Cardiac fibroblast (primary cell): ENCODE results near the gene GARNL3.

ENCODE experiments used
- DNase-seq, 2 donors: peaks; one replicate each; pipeline versions ENCODE4 v3.0.0 to v3.0.0-alpha.2; 2010; ENCODE audit warnings: low read depth in 2 of 2
- H3K4me3 ChIP-seq, 2 donors: replicated peaks in 1 of 2; 1 replicate in 1 of 2; 2 replicates in 1 of 2; pipeline ENCODE4 v1.5.1; 2011; ENCODE audit warnings: low read depth in 2 of 2, low read length in 2 of 2, mild to moderate bottlenecking in 2 of 2, moderate library complexity in 1 of 2
- TF ChIP-seq, protein P1 (sequence below): IDR thresholded peaks from one replicate; pipeline ENCODE4 v1.5.1; 2011; ENCODE audit warnings: low read depth, mild to moderate bottlenecking, low read length, inconsistent platforms

GARNL3 gene

DNA sequence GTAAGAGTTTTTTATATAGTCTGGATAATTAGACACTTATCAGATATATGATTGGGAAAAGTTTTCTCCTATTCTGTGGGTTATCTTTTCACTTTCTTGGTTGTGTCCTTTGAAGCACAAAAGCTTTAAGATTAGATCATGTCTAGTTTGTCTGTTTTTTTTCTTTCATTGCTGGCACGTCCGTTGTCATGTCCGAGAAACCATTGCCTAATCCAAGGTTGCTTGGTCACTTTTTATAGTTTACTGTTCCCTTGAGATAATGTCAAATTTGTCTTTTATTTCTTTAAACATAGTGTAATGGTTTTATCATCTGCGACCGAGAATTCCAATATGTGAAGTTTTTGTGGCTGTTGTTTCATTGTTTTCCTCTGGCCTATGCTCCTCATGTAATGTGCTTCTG lies 28.8 kb downstream of the GARNL3 start:
- no peak overlapping the region for H3K4me3 ChIP-seq
- no peak for DNase-seq
- TF ChIP-seq, protein P1, sequence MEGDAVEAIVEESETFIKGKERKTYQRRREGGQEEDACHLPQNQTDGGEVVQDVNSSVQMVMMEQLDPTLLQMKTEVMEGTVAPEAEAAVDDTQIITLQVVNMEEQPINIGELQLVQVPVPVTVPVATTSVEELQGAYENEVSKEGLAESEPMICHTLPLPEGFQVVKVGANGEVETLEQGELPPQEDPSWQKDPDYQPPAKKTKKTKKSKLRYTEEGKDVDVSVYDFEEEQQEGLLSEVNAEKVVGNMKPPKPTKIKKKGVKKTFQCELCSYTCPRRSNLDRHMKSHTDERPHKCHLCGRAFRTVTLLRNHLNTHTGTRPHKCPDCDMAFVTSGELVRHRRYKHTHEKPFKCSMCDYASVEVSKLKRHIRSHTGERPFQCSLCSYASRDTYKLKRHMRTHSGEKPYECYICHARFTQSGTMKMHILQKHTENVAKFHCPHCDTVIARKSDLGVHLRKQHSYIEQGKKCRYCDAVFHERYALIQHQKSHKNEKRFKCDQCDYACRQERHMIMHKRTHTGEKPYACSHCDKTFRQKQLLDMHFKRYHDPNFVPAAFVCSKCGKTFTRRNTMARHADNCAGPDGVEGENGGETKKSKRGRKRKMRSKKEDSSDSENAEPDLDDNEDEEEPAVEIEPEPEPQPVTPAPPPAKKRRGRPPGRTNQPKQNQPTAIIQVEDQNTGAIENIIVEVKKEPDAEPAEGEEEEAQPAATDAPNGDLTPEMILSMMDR: no peak

DNA sequence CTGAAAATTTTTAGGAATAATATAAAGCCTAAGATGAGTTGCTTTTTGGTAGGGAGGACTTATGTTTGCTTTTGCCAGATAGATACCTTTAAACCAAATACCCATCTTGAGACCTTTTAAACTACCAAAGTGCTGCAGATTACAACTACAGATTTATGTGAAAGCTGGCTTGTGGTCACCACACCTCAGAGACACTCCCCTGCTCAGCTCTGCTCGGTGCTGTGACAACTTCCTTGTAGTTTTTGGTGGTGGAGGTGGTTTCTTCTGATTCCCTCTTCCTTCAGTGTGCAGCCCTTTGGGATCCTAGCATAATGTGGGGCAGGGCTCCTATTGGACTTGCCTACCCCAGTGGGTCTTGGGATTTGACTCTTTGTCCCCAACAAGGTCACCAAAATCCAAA lies 29.2 kb downstream of the GARNL3 start:
- no peak overlapping the region for H3K4me3 ChIP-seq
- TF ChIP-seq, protein P1: no peak
- DNase-seq: no peak

DNA sequence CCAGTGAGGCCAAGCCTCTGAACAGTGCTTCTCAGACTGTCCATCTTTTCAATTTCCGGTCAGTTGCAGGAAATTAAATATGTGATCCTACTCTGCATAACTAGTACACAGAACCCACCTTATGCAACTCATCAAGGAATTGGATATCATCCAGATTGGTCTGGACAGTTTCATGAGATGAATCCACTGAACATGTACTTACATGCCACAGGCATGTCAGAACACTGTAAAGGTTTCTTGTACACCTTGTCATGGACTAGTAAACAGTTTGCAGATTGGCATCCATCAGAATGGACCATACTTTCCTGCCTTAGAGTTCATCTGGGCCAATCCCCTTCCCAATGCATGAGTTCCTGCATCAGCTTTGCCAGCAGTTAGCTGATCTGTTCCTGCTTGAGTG lies 30.4 kb downstream of the GARNL3 start:
- no peak overlapping the region for H3K4me3 ChIP-seq
- DNase-seq: no peak
- TF ChIP-seq, protein P1: no peak

DNA sequence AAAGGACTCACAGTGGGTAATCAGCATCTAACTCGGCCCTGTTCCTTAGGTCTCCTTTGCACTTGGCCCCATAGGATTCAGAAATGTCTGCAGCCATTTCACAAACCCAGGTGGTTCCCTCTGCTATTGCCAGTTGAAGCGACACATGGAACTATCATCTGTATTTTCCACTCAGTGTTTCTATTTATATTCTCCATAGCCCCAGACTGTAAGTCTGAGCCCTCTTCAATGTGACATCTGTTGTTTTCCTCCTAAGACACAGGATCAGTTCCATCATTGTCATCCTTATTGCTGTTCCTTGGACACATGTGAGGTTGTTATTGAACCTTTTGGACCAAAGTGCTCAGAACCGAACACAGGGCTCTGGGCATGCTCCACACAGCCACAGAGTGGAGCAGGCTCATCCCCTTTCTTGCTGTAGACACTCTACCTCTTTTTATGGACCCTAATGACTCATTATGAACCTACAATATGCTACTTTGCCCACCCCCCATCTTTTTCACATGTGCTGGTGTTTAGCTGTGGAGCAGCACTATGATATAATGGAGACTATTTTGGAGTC lies 36.4 kb downstream of the GARNL3 start:
- no peak for DNase-seq
- no peak overlapping the region for H3K4me3 ChIP-seq
- TF ChIP-seq, protein P1: no peak

DNA sequence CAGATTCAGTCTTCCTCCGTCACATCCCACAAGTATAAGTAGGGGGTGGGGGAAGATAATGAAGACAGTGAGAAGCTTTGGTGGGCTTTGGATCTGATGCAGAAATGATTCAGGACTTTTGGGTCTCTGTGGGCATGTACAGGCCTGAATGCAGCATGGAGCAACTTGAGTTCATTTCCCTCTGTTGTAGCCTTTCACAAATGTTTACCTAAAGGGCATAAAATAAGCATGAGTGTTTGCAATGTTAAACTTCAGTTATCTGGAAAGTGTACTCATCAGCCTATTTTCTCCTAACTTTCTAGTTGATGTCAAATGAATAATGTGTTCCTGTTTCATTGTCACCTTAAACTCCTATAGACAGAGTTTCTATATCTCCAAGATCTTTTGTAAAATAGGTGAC lies 39.3 kb downstream of the GARNL3 start:
- H3K4me3 ChIP-seq: no peak overlapping the region
- TF ChIP-seq, protein P1: no peak
- no peak for DNase-seq

DNA sequence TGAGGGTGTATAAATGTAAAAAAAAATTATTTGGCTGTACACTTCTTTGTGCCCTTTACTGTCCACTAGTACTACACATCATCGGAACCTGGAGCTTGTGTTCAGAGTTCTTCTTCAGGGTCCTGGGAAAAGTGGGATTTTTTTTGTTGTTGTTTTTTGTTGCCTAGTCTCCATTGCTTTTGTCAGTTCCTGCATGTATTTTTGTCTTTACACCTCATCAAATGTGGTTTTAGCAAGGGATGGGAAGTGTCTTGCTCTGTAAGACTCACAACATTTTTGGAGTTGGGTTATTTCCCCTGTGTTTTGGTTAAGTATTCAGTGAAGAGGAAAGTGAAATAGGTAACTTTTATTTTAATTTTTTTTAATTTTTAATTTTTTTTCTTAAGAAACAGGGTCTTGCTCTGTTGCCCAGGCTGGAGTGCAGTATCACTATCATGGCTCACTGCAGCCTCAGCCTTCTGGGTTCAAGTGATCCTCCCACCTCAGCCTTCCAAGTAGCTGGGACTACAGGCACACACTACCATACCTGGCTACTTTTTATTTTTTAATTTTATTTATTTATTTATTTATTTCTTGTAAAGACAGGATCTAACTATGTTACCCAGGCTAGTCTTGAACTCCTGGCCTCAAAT lies 40.7 kb downstream of the GARNL3 start:
- no peak overlapping the region for H3K4me3 ChIP-seq
- TF ChIP-seq, protein P1: no peak
- DNase-seq: no peak

DNA sequence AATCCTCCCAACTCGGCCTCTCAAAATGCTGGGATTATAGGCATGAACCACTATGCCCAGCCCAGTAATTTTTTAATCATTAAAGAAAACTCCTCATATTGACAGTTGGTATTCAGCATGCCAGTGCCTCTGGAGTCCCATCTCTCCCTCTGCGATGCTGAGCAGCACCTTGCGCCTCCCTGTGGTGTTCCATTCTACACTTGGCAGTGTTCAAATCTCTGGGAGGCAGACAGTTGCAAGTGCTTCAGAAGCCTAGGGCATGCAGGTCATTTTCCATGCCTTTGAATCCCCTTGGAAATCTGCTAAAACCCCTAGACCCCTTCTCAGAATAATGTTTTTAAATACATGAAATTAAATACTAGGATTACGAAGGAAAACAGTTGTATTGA lies 41.3 kb downstream of the GARNL3 start:
- no peak overlapping the region for H3K4me3 ChIP-seq
- TF ChIP-seq, protein P1: no peak
- no peak for DNase-seq
